ENCODE data around the gene ASCC3.

ASCC3 gene

GRCh38 chr6:100599088-100599770, 281.9 kb downstream of the ASCC3 start:
- ChIA-PET POLR2A (no interaction called here), CTCF (interaction anchor here (0.6 kb wide), 2 partner anchors 51 to 225 kb away, joined by 3 read pairs; no protein-coding TSS in a partner anchor)
- no peak for DNase-seq (ENCODE audit: extremely low spot score)
- TF ChIP-seq ZNF384 (IDR thresholded peaks at IDR 0.05) (no peak), BHLHE40 (IDR thresholded peaks at IDR 0.05; ENCODE audit: borderline replicate concordance) (no peak), LEF1 (IDR thresholded peaks at IDR 0.05; ENCODE audit: borderline replicate concordance) (no peak), L3MBTL2 (conservative IDR thresholded peaks at IDR 0.05) (no peak), CTBP1 (IDR thresholded peaks at IDR 0.05; ENCODE audit: borderline replicate concordance) (no peak), FOXA1 (IDR thresholded peaks at IDR 0.05) (no peak), TARDBP (IDR thresholded peaks at IDR 0.05) (no peak), PKNOX1 (IDR thresholded peaks at IDR 0.05) (no peak), SP1 (IDR thresholded peaks at IDR 0.05) (no peak)

GRCh38 chr6:100595456-100595855, 285.7 kb downstream of the ASCC3 start:
- no peak for TF ChIP-seq LEF1 (IDR thresholded peaks at IDR 0.05; ENCODE audit: borderline replicate concordance)
- TF ChIP-seq NFRKB (IDR thresholded peaks at IDR 0.05) = no peak
- no peak for TF ChIP-seq CTBP1 (IDR thresholded peaks at IDR 0.05; ENCODE audit: borderline replicate concordance)
- TF ChIP-seq L3MBTL2 (conservative IDR thresholded peaks at IDR 0.05) = no peak
- no peak for TF ChIP-seq FOXM1 (IDR thresholded peaks at IDR 0.05; ENCODE audit: borderline replicate concordance)
- no peak for TF ChIP-seq ZNF384 (IDR thresholded peaks at IDR 0.05)
- TF ChIP-seq PKNOX1 (IDR thresholded peaks at IDR 0.05) = no peak
- TF ChIP-seq HDGF (IDR thresholded peaks at IDR 0.05; ENCODE audit: borderline replicate concordance) = no peak
- DNase-seq (ENCODE audit: extremely low spot score) = no peak
- ChIA-PET POLR2A (no interaction called here), CTCF (no interaction called here)

GRCh38 chr6:100593522-100593921, 287.6 kb downstream of the ASCC3 start:
- POLR2A ChIA-PET = no interaction called here
- TF ChIP-seq PKNOX1 (IDR thresholded peaks at IDR 0.05) (peak; percentile 48; the same call in 1 of the 2 replicates), TARDBP (IDR thresholded peaks at IDR 0.05) (no peak)
- CTCF ChIA-PET = interaction anchor here (0.6 kb wide), 1 partner anchor 486 kb away, joined by 3 read pairs; no protein-coding TSS in a partner anchor
- no peak for DNase-seq (ENCODE audit: extremely low spot score)

- TF ChIP-seq ELF4 (IDR thresholded peaks at IDR 0.05) = no peak
- peak; percentile 25; the same call in 1 of the 2 replicates for TF ChIP-seq FOXA1 (IDR thresholded peaks at IDR 0.05)
- peak; percentile 88; the same call in 1 of the 2 replicates for TF ChIP-seq FOXM1 (IDR thresholded peaks at IDR 0.05; ENCODE audit: borderline replicate concordance)
- TF ChIP-seq SP1 (IDR thresholded peaks at IDR 0.05) = no peak
- no peak for TF ChIP-seq FOXK2 (IDR thresholded peaks at IDR 0.05)
- TF ChIP-seq NFRKB (IDR thresholded peaks at IDR 0.05) = no peak
- no peak for TF ChIP-seq HDGF (IDR thresholded peaks at IDR 0.05; ENCODE audit: borderline replicate concordance)
- no peak for TF ChIP-seq BHLHE40 (IDR thresholded peaks at IDR 0.05; ENCODE audit: borderline replicate concordance)
- TF ChIP-seq CTBP1 (IDR thresholded peaks at IDR 0.05; ENCODE audit: borderline replicate concordance) = peak; percentile 89
- TF ChIP-seq L3MBTL2 (conservative IDR thresholded peaks at IDR 0.05) = peak; percentile 34; the same call in 1 of the 2 replicates
- TF ChIP-seq TARDBP (IDR thresholded peaks at IDR 0.05) = 0 out of 2 replicates have a peak, but pooled peaks have one; percentile 14
- peak; percentile 72 for TF ChIP-seq ARNT (IDR thresholded peaks at IDR 0.05)
- TF ChIP-seq LEF1 (IDR thresholded peaks at IDR 0.05; ENCODE audit: borderline replicate concordance) = peak; percentile 87
- no peak for TF ChIP-seq SUZ12 (IDR thresholded peaks at IDR 0.05)
- peak; percentile 95 for TF ChIP-seq PKNOX1 (IDR thresholded peaks at IDR 0.05)
- TF ChIP-seq ZNF384 (IDR thresholded peaks at IDR 0.05) = no peak
- POLR2A ChIA-PET = no interaction called here
- CTCF ChIA-PET = interaction anchor here (0.6 kb wide), 1 partner anchor 485 kb away, joined by 3 read pairs; no protein-coding TSS in a partner anchor
- peak; percentile 30 for DNase-seq (ENCODE audit: extremely low spot score)
These were observed 288.2 kb downstream of the ASCC3 start for GRCh38 chr6:100592929-100593328.

GRCh38 chr6:100577425-100577824, 303.7 kb downstream of the ASCC3 start:
- CTCF ChIA-PET = no interaction called here
- POLR2A ChIA-PET = no interaction called here
- DNase-seq (ENCODE audit: extremely low spot score) = no peak
- no peak for TF ChIP-seq ZNF384 (IDR thresholded peaks at IDR 0.05)
- no peak for TF ChIP-seq TARDBP (IDR thresholded peaks at IDR 0.05)
- TF ChIP-seq FOXA1 (IDR thresholded peaks at IDR 0.05) = no peak
- no peak for TF ChIP-seq L3MBTL2 (conservative IDR thresholded peaks at IDR 0.05)
- no peak for TF ChIP-seq CTBP1 (IDR thresholded peaks at IDR 0.05; ENCODE audit: borderline replicate concordance)
- no peak for TF ChIP-seq FOXM1 (IDR thresholded peaks at IDR 0.05; ENCODE audit: borderline replicate concordance)
- no peak for TF ChIP-seq SP1 (IDR thresholded peaks at IDR 0.05)
- TF ChIP-seq ELF4 (IDR thresholded peaks at IDR 0.05) = no peak
- no peak for TF ChIP-seq NFRKB (IDR thresholded peaks at IDR 0.05)
- no peak for TF ChIP-seq BHLHE40 (IDR thresholded peaks at IDR 0.05; ENCODE audit: borderline replicate concordance)

- ChIA-PET POLR2A (no interaction called here), CTCF (no interaction called here)
- no peak for DNase-seq (ENCODE audit: extremely low spot score)
- TF ChIP-seq PKNOX1 (IDR thresholded peaks at IDR 0.05) = no peak
- TF ChIP-seq HDGF (IDR thresholded peaks at IDR 0.05; ENCODE audit: borderline replicate concordance) = no peak
- no peak for TF ChIP-seq FOXK2 (IDR thresholded peaks at IDR 0.05)
- no peak for TF ChIP-seq ZNF384 (IDR thresholded peaks at IDR 0.05)
- no peak for TF ChIP-seq BHLHE40 (IDR thresholded peaks at IDR 0.05; ENCODE audit: borderline replicate concordance)
- TF ChIP-seq TARDBP (IDR thresholded peaks at IDR 0.05) = no peak
- TF ChIP-seq LEF1 (IDR thresholded peaks at IDR 0.05; ENCODE audit: borderline replicate concordance) = no peak
- no peak for TF ChIP-seq ARNT (IDR thresholded peaks at IDR 0.05)
- no peak for TF ChIP-seq CTBP1 (IDR thresholded peaks at IDR 0.05; ENCODE audit: borderline replicate concordance)
- no peak for TF ChIP-seq ELF4 (IDR thresholded peaks at IDR 0.05)
- no peak for TF ChIP-seq FOXA1 (IDR thresholded peaks at IDR 0.05)
- no peak for TF ChIP-seq SUZ12 (IDR thresholded peaks at IDR 0.05)
- no peak for TF ChIP-seq SP1 (IDR thresholded peaks at IDR 0.05)
- TF ChIP-seq FOXM1 (IDR thresholded peaks at IDR 0.05; ENCODE audit: borderline replicate concordance) = no peak
These were observed 305.2 kb downstream of the ASCC3 start for GRCh38 chr6:100575921-100576320.

Measured in HEK293T (cell line).